PC-9 (cell line): ENCODE data around the gene RPL31.

ENCODE experiments used
- CTCF ChIP-seq: fragments of 200-600 bp; sonication (generic); conservative IDR thresholded peaks from 2 replicates; pipeline ENCODE4 v1.6.1; 2017; ENCODE audit warnings: mixed run types, antibody characterized with exemption, mild to moderate bottlenecking, moderate library complexity
- EZH2 ChIP-seq: fragments of 200-600 bp; sonication (generic); IDR thresholded peaks from 2 replicates; pipeline ENCODE4 v1.8.0; 2017; ENCODE audit warnings: antibody characterized with exemption, low read depth

GRCh38 chr2:101011152-101011551, 9.1 kb downstream of the RPL31 start:
- no peak for TF ChIP-seq CTCF
- TF ChIP-seq EZH2, result no peak
